Lung (tissue), 12 donors: ENCODE measurements around the gene AQP12A. TPM values are rescaled to one million over a fixed set of nuclear protein-coding genes. Genes with fewer than 3 reads are reported as not detected.
"Not testable (repeated sequence)": the region's sequence is repeated elsewhere in the genome, so short reads cannot be mapped to it uniquely, and the experiment has no call there.

Experiments
- ATAC-seq: fragments of 200-7000 bp; cut with Tn5 transposase; one replicate; pipeline ENCODE4 v1.9.1; 2020; ENCODE audit warnings: moderate number of reproducible peaks; ENCODE audit not compliant: insufficient read depth, low FRiP score
- DNase-seq, 3 donors: peaks; one replicate each; pipeline ENCODE4 v3.0.0-alpha.2; 2013 to 2017
- H3K27ac ChIP-seq, 2 donors: one replicate each; pipeline ENCODE4 v1.5.1; 2013; ENCODE audit warnings: mild to moderate bottlenecking in 2 of 2, moderate library complexity in 2 of 2, control low read depth in 1 of 2, inconsistent platforms in 1 of 2, low read depth in 1 of 2, low read length in 1 of 2
- H3K27me3 ChIP-seq, 3 donors: one replicate each; pipeline ENCODE4 v1.5.1; 2013; ENCODE audit warnings: low read length in 2 of 3; ENCODE audit not compliant: control insufficient read depth in 3 of 3, insufficient read depth in 3 of 3
- H3K36me3 ChIP-seq, 4 donors: one replicate each; pipeline ENCODE4 v1.5.1; 2013; ENCODE audit warnings: low read length in 4 of 4, mild to moderate bottlenecking in 1 of 4, moderate library complexity in 1 of 4; ENCODE audit not compliant: control insufficient read depth in 4 of 4, insufficient read depth in 4 of 4
- H3K4me1 ChIP-seq, 5 donors: one replicate each; pipeline ENCODE4 v1.5.1; 2013; ENCODE audit warnings: low read length in 5 of 5, mild to moderate bottlenecking in 2 of 5, moderate library complexity in 1 of 5; ENCODE audit not compliant: control insufficient read depth in 5 of 5, insufficient read depth in 5 of 5
- H3K4me3 ChIP-seq: one replicate; pipeline ENCODE4 v1.5.1; 2013; ENCODE audit warnings: mild to moderate bottlenecking, control low read depth, moderate library complexity
- H3K9ac ChIP-seq, 2 donors: one replicate each; pipeline ENCODE4 v1.5.1; 2013; ENCODE audit warnings: low read length in 2 of 2, control low read depth in 1 of 2; ENCODE audit not compliant: insufficient read depth in 1 of 2
- H3K9me3 ChIP-seq, 4 donors: one replicate each; pipeline ENCODE4 v1.5.1; 2013; ENCODE audit warnings: low read length in 3 of 4, mild to moderate bottlenecking in 1 of 4, moderate library complexity in 1 of 4; ENCODE audit not compliant: control insufficient read depth in 4 of 4, insufficient read depth in 3 of 4
- WGBS, 2 donors: extraction: QIAGEN DNeasy Blood & Tissue Kit; methylation state at CpG; one replicate each; pipeline ENCODE4 v1.1.7; 2013; 5-methylcytosine and 5-hydroxymethylcytosine counted together
- polyA plus RNA-seq, 2 donors: library from polyadenylated mRNA; stranded (reverse); fragments of 200-250 nt; gene quantifications; one replicate each; pipeline ENCODE4 v1.2.1, GENCODE V29; 2013
- total RNA-seq, 2 donors: library from RNA; depleted of rRNA in 1 of 2; stranded (reverse); fragments of >200 nt in 1 of 2; gene quantifications; one replicate each; pipeline ENCODE4 v1.2.1, GENCODE V29; 2014 to 2021
- TF ChIP-seq, protein P1 (sequence below): IDR thresholded peaks from 2 replicates; pipeline ENCODE4 v1.5.1; 2012; ENCODE audit warnings: mild to moderate bottlenecking; ENCODE audit errors: control extremely low read depth, extremely low read depth
- donor health status: control.
- donor health status: control.
- donor health status: Bipolar disorder and iron deficiency.
- donor health status: healthy.
- donor health status: DM: yes; HTN: yes; CAD: no.

AQP12A gene
- total and polyA plus RNA-seq, 4 donors = not detected

DNA sequence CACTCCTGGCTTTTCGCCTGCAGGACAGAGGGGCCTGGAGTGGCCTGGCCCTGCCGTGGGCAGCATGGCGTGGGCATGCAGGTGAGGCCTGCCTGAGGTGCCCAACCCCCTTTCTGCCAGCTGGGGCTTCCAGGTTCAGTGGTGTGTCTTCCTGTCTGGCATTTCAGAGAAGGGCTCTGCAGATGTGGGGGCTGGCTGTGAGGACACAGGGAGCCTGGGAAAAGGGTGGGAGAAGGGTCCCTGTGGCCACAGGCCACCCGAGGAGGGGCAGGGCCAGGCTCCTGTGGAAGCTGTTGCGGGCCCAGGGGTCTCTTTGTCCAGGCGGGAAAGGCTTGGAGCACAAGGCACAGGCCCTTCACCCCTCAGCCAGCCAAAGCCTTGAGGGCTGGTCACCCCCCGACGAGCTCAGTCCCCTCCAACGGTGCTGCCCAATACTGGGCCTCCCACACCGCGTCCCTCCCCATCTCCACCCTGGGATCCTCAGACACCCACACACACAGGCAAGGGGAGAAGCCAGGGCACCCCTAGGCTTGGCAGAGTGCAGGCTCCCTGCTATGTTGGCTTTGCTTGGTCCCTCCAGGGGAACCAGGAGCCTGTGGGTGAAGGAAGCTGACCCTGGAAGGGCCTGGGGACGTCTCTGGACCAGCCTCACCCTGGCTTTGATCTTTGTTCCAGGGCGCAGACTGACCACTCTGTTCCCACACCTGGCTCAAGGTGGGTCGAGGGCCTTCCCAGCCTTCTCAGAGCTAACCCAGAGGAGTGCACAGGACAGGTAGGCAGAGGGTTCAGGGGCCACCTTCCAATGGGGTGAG, 3.7 kb upstream of the AQP12A start:
- Histone ChIP-seq H3K9ac (no peak overlapping the region), H3K27me3 (no peaks in the 10 kb centered on the region), H3K27ac (no peak overlapping the region), H3K36me3 (no peaks in the 10 kb centered on the region), H3K4me1 (no peaks in the 10 kb centered on the region), H3K9me3 (no peaks in the 10 kb centered on the region), H3K4me3 (no peak overlapping the region)
- TF ChIP-seq, protein P1, sequence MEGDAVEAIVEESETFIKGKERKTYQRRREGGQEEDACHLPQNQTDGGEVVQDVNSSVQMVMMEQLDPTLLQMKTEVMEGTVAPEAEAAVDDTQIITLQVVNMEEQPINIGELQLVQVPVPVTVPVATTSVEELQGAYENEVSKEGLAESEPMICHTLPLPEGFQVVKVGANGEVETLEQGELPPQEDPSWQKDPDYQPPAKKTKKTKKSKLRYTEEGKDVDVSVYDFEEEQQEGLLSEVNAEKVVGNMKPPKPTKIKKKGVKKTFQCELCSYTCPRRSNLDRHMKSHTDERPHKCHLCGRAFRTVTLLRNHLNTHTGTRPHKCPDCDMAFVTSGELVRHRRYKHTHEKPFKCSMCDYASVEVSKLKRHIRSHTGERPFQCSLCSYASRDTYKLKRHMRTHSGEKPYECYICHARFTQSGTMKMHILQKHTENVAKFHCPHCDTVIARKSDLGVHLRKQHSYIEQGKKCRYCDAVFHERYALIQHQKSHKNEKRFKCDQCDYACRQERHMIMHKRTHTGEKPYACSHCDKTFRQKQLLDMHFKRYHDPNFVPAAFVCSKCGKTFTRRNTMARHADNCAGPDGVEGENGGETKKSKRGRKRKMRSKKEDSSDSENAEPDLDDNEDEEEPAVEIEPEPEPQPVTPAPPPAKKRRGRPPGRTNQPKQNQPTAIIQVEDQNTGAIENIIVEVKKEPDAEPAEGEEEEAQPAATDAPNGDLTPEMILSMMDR = no peak
- 86 to 95% methylated on average over 14 of the region's 14 CpGs for WGBS, 2 donors
- ATAC-seq = no peak
- peak in 1 of 3 donors; percentile 8 for DNase-seq

DNA sequence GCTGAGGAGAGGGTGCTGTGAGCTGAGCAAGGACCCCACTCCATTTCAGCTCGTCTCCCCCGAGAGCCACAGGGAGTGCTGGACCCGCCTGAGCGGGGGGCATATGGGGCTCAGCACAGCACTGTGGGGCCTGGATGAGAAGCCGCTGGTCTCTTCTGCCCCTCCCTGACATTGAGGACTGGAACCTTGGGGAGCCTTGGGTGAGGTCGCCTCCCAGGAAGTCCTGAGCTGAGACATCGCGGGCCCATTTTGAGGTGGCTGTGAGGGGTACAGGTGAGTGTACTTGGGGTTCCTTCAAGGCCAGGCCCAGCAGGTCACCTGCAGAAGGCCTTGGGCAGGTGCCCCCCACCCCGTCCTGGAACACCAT, 3.1 kb upstream of the AQP12A start:
- WGBS, 2 donors = 92 to 96% methylated on average over 7 to 9 of the region's 9 CpGs
- DNase-seq (peak in 1 of 3 donors; percentile 6), ATAC-seq (no peak)
- H3K27ac ChIP-seq = no peak overlapping the region
- H3K9ac ChIP-seq = no peak overlapping the region
- no peaks in the 10 kb centered on the region for H3K27me3 ChIP-seq
- H3K4me1 ChIP-seq = no peaks in the 10 kb centered on the region
- H3K36me3 ChIP-seq = no peaks in the 10 kb centered on the region
- TF ChIP-seq, protein P1 = no peak
- H3K9me3 ChIP-seq = no peaks in the 10 kb centered on the region
- no peak overlapping the region for H3K4me3 ChIP-seq

DNA sequence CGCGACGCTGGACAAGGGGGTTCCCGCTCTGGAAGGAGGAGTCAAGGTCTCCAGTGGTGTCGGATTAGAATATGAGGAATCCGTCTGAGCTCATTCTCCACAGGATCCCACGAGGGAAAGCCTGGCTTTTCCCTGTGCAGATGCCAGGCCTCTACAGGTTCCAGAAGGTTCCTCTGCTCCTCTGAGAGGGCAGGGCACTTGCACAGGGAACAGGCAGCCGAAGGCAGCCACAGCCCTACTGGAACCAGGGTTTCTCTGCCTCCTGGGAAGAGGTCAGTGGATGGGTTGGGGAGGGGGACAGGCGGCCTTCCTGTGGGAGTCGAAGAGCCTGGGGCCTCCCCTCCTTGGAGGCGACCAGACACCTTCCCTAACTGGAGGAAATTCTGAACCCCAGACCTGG, 1.7 kb upstream of the AQP12A start:
- TF ChIP-seq, protein P1 = no peak
- DNase-seq (no peak), ATAC-seq (no peak)
- Histone ChIP-seq H3K4me1 (no peaks in the 10 kb centered on the region), H3K27me3 (no peaks in the 10 kb centered on the region), H3K36me3 (no peaks in the 10 kb centered on the region), H3K4me3 (no peak overlapping the region), H3K27ac (no peak overlapping the region), H3K9me3 (no peaks in the 10 kb centered on the region), H3K9ac (no peak overlapping the region)
- WGBS, 2 donors = 75 to 76% methylated on average over 10 to 11 of the region's 11 CpGs

DNA sequence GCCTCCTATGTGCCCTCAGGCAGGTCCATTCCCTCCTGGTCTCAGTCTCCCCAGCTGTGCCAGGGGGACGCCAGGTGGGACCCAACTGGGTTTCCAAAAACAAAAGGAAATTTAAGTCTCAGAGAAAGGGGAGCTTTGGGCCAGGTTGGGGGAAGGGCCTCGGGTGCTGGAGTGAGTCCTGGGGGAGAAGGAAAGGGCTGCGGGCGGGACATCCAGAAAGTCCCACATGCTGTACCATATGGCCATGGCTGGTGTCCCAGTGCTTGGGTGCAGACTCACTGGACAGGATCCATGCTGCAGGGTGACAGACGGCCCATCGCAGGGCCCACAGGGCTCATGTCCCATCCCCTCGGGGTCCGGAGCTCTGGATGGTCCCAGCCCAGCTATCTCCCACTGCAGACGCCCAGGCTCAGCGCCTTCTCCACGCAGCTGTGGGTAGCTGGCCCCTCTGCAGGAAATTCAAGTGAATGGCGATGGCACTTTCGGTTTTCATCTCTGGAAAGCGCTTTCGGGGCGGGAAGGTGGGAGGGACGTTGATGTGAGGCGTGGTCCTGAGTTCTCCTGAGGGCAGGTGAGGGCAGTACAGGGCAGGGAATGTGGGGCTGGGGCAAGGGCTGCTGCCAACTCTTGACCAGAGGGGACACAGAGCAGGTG, 1.1 kb upstream of the AQP12A start:
- not testable (repeated sequence) for H3K4me1 ChIP-seq, H3K9me3 ChIP-seq, H3K36me3 ChIP-seq, H3K9ac ChIP-seq, ATAC-seq, H3K27ac ChIP-seq, DNase-seq, H3K4me3 ChIP-seq, H3K27me3 ChIP-seq
- 70 to 81% methylated on average over 5 to 8 of the region's 18 CpGs for WGBS, 2 donors

DNA sequence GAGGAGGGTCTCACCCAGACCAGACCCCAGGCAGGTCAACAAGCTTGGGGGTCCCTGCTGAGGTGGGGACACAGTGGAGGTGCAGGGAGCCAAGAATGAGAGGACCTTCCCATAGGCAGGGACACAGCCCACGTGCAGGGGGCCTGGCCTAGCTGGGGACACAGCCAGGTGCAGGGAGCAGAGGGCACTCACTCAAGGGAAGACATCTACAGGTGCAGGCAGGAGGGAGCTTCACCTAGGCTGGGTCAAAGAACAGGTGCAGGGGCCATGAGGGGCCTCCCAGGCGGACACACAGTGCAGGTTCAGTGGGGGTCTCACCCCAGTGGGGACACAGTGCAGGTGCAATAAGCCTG, 615 bp upstream of the AQP12A start:
- H3K9ac ChIP-seq, ATAC-seq, H3K36me3 ChIP-seq, DNase-seq, H3K27me3 ChIP-seq, H3K4me1 ChIP-seq, H3K4me3 ChIP-seq, H3K27ac ChIP-seq, H3K9me3 ChIP-seq: not testable (repeated sequence)
- WGBS, 2 donors = 50 to 57% methylated on average over 1 of the region's 2 CpGs
